GM10266 (cell line): ENCODE results near the gene MAST4.

Source experiments
- DNase-seq: peaks from one replicate; pipeline ENCODE4 v3.0.0; 2012; ENCODE audit errors: extremely low spot score
- CTCF ChIP-seq: IDR thresholded peaks from 2 replicates; pipeline ENCODE4 v1.5.1; 2012; ENCODE audit warnings: mild to moderate bottlenecking, low read depth; ENCODE audit not compliant: control insufficient read depth, insufficient read depth; ENCODE audit errors: missing control alignments

The MAST4 gene

GRCh38 chr5:67031692-67032091 lies 435.5 kb downstream of the MAST4 start:
- no peak for TF ChIP-seq CTCF
- DNase-seq = no peak

- no peak for TF ChIP-seq CTCF
- DNase-seq = no peak
Measured at GRCh38 chr5:67032921-67033664, 436.9 kb downstream of the MAST4 start.

GRCh38 chr5:67033880-67034651 lies 437.9 kb downstream of the MAST4 start:
- no peak for DNase-seq
- TF ChIP-seq CTCF = no peak

- DNase-seq = no peak
- TF ChIP-seq CTCF = no peak
Measured at GRCh38 chr5:67035098-67035740, 439.0 kb downstream of the MAST4 start.

GRCh38 chr5:67037171-67037570 lies 441.0 kb downstream of the MAST4 start:
- TF ChIP-seq CTCF = no peak
- no peak for DNase-seq

- no peak for DNase-seq
- TF ChIP-seq CTCF = no peak
Measured at GRCh38 chr5:67038817-67039603, 442.8 kb downstream of the MAST4 start.
